ENCODE data around the gene PHACTR1. TPM values are rescaled to one million over a fixed set of nuclear protein-coding genes. Genes with fewer than 3 reads are reported as not detected.

PHACTR1 gene
- total and polyA plus RNA-seq, 2 of the 4 experiments (the other 2 are of a cell fraction): not detected

- H2AK9ac ChIP-seq (replicated peaks; ENCODE audit: low read depth, low read length, poor library complexity): no peak overlapping the region
- WGBS, 2 experiments (ENCODE audit: extremely low coverage in 2 of 2, insufficient read length in 1 of 2): 100% methylated on average over 2 of the region's 10 CpGs; no CpG with 5 or more reads in 1 of the 2 experiments
- no peak overlapping the region for H3K4ac ChIP-seq (ENCODE audit: low read depth, low read length)
- no peak overlapping the region for H4K5ac ChIP-seq (ENCODE audit: low read depth, low read length)
- peaks cover 10% of the 10 kb centered on the region for H3K27me3 ChIP-seq (ENCODE audit: control insufficient read depth, insufficient read depth, low read length)
- POLR2A ChIA-PET (ENCODE audit: unreplicated experiment): no interaction called here
- no peak overlapping the region for H2AK5ac ChIP-seq (ENCODE audit: low read depth, low read length)
- no peak overlapping the region for H4K8ac ChIP-seq (ENCODE audit: low read depth in 2 of 2, low read length in 2 of 2)
- DNase-seq: no peak
- no peak overlapping the region for H2BK120ac ChIP-seq (ENCODE audit: low read depth, low read length)
- H2BK20ac ChIP-seq (ENCODE audit: low read depth, low read length): no peak overlapping the region
- no peak overlapping the region for H2AFZ ChIP-seq (replicated peaks; ENCODE audit: low read length, poor library complexity)
- no peak overlapping the region for H2BK5ac ChIP-seq (ENCODE audit: low read depth, low read length, poor library complexity, severe bottlenecking)
- no peaks in the 10 kb centered on the region for H3K9me1 ChIP-seq (ENCODE audit: insufficient read depth, low read length)
- no peak for ATAC-seq (ENCODE audit: low read depth)
- H3K79me1 ChIP-seq (ENCODE audit: low read depth in 1 of 2, low read length in 2 of 2): no peaks in the 10 kb centered on the region
- no TSS peak for BruUV-seq (replicated peaks)
- in situ Hi-C loops (cut with MboI; ENCODE audit: low sequenced_read_pairs): loop anchor here (25.0 kb wide), 1 partner anchor 350 kb away; no protein-coding TSS in a partner anchor
- H3K9ac ChIP-seq (ENCODE audit: low read depth, low read length): no peak overlapping the region
- H3K23ac ChIP-seq (ENCODE audit: low read depth, low read length): no peak overlapping the region
- no peak overlapping the region for H3K18ac ChIP-seq (ENCODE audit: low read depth, low read length)
- dilution Hi-C loops (cut with HindIII; ENCODE audit: low sequenced_read_pairs, unreplicated experiment): no loop called here
- no peak overlapping the region for H3K27ac ChIP-seq (ENCODE audit: insufficient read depth, low read length)
- no peak overlapping the region for H4K91ac ChIP-seq (ENCODE audit: insufficient read depth, low read depth, low read length)
- H4K20me1 ChIP-seq (ENCODE audit: insufficient read depth, low read length): no peaks in the 10 kb centered on the region
- no peaks in the 10 kb centered on the region for H3K36me3 ChIP-seq (ENCODE audit: control insufficient read depth, insufficient read depth, low read length)
- H3K4me1 ChIP-seq (ENCODE audit: control insufficient read depth, insufficient read depth, low read length): no peaks in the 10 kb centered on the region
- H3K4me3 ChIP-seq (ENCODE audit: insufficient read depth, low read depth, low read length): no peak overlapping the region
- no peak overlapping the region for H2BK15ac ChIP-seq (ENCODE audit: low read depth, low read length)
- H3K14ac ChIP-seq (replicated peaks; ENCODE audit: low read depth, low read length): no peak overlapping the region
- intact Hi-C loops (cut with micrococcal nuclease): no loop called here
- H3K56ac ChIP-seq (ENCODE audit: extremely low read depth, insufficient read depth, low read length): no peak overlapping the region
- no peaks in the 10 kb centered on the region for H3K9me3 ChIP-seq (ENCODE audit: control insufficient read depth, insufficient read depth, low read length)
- CTCF ChIA-PET: no interaction called here
- no peak overlapping the region for H3K4me2 ChIP-seq (ENCODE audit: low read depth, low read length)
- TF ChIP-seq, protein P1, sequence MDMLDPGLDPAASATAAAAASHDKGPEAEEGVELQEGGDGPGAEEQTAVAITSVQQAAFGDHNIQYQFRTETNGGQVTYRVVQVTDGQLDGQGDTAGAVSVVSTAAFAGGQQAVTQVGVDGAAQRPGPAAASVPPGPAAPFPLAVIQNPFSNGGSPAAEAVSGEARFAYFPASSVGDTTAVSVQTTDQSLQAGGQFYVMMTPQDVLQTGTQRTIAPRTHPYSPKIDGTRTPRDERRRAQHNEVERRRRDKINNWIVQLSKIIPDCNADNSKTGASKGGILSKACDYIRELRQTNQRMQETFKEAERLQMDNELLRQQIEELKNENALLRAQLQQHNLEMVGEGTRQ (IDR thresholded peaks at IDR 0.05; ENCODE audit: low read depth, low read length): no peak
- TF ChIP-seq NFE2L2 (IDR thresholded peaks at IDR 0.05; ENCODE audit: low read depth, low read length): no peak
- no peak for TF ChIP-seq SMC3 (IDR thresholded peaks at IDR 0.05; ENCODE audit: low read depth, low read length)
- no peak for TF ChIP-seq RFX5 (IDR thresholded peaks at IDR 0.05; ENCODE audit: low read depth, low read length)
- no peak for TF ChIP-seq POLR2A (IDR thresholded peaks at IDR 0.05; ENCODE audit: low read depth, low read length)
- no peak for TF ChIP-seq RCOR1 (IDR thresholded peaks at IDR 0.05; ENCODE audit: insufficient replicate concordance, low read length)
- no peak for TF ChIP-seq FOS (IDR thresholded peaks at IDR 0.05; ENCODE audit: low read depth, low read length)
- TF ChIP-seq, protein P2, sequence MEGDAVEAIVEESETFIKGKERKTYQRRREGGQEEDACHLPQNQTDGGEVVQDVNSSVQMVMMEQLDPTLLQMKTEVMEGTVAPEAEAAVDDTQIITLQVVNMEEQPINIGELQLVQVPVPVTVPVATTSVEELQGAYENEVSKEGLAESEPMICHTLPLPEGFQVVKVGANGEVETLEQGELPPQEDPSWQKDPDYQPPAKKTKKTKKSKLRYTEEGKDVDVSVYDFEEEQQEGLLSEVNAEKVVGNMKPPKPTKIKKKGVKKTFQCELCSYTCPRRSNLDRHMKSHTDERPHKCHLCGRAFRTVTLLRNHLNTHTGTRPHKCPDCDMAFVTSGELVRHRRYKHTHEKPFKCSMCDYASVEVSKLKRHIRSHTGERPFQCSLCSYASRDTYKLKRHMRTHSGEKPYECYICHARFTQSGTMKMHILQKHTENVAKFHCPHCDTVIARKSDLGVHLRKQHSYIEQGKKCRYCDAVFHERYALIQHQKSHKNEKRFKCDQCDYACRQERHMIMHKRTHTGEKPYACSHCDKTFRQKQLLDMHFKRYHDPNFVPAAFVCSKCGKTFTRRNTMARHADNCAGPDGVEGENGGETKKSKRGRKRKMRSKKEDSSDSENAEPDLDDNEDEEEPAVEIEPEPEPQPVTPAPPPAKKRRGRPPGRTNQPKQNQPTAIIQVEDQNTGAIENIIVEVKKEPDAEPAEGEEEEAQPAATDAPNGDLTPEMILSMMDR (conservative IDR thresholded peaks at IDR 0.05; ENCODE audit: low read depth, low read length): no peak
These were observed 470.3 kb downstream of the PHACTR1 start for GRCh38 chr6:13186861-13187260.
